GM21390 (cell line): ENCODE data around the gene CACNA2D2.

Source experiments
- ATAC-seq: cut with Tn5 transposase; IDR thresholded peaks from one replicate; pipeline ENCODE4 v1.9.1; 2021; ENCODE audit not compliant: unreplicated experiment

The CACNA2D2 gene

DNA sequence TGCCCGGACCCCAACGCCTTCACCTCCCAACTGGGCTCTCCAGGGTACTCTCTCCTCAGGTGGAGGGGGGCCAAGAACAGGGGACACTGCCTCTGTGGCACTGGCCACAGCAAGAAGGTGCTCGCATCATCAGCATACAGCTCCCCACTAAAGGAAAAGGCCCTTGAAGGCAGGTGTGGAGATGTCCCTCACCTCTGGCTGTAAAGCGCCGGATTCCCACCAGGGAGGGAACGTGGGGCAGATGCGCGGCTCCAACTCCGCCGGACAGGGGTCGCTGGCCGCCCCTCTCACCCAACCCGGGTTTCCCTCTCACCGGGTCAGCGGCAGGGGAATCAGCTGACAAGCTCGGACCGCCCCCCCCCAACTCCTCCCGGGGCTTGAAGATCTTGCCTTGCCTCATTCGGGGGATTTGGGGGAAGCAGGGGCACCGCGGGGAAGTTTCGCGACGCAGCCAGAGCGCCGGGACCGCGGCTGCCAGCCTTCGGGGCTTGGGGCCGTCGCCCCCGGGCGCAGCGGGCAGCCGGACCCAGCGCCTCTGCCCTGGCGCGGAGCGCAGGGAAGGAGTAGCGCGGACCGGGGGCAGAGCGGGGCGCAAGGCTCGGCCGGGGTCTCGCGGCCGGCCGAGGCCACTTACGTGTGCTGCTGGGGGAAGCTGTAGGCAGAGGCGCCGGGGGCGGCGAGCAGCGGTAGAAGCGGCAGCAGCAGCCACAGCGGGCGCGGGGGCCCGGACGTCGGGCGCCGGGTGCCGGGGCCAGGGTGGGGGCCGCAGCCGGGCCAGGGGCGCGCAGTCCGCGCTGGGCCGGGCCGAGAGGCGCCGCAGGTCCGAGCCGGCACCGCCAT lies 630 bp downstream of the CACNA2D2 start:
- no peak for ATAC-seq

DNA sequence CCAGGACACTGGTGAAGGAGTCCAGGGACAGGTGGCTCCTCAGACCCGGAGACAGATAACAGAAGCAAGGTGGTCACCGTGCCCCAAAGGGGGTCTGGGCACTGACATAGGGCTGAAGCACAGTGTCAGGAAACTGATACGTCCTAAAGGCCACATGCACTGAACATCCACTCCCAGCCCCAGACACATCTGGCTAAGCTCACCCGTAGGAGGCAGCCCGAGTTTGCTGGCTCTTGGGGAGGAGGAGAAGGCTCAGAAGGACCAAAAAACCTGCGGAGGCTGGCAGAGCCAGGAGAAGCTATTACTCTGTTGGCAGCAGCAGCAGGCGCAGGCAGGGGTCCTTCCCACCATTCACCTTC lies 1.2 kb downstream of the CACNA2D2 start:
- no peak for ATAC-seq

DNA sequence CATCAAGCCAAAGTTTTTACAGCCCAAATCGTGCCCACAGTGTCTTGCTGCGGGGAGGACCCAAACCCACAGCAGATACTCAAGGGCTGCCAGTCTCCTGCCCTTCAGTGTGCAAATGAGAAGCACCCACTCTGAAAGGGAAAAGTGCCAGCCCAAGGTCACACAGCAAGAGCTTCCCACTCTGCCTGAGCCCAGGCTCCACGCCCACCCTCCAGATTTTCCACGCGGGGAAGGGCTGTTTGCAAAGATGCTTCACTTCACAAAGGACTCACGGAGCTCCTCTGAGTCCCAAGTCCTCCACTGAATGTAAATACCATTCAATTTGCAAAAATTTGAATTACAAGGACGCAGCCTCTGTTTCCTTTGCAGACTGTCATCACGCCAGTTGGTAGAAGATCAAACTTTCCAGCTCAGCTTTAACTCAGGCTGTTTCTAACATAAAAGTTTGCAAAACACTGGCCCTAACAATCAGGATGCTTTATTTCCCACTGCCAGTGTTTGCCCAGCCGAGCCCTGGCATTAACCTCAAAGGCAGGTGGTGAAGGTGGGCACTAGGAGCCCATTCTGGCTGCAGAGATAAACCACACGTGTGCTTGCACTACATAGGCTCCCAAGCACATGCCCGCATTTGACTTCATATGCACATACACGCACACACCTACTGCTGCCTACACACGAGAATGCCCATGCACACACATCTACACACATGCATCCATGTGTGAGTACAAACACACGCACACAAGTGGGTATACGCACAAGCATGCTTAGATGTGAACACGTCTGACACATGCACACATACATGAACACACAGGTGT lies 7.6 kb downstream of the CACNA2D2 start:
- ATAC-seq: no peak

DNA sequence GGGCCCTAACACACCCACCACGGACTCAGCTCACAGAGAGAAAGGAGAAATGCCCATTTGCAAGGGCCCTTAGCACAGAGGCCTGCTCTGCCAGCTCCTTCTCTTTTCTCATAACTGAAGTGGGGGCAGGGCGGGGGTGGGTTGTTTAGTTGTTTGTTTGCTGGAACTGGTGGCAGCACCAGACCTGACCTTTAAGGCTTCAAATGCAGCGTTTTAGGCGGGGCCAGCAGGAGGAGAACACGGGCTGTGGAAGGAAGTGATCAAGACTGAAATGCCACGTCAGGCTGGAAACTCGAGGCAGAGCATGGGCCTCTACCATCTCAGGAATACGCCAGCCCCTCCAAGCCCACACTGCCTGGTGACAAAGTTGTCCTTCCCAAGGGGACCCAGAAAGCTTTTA lies 9.3 kb downstream of the CACNA2D2 start:
- no peak for ATAC-seq

DNA sequence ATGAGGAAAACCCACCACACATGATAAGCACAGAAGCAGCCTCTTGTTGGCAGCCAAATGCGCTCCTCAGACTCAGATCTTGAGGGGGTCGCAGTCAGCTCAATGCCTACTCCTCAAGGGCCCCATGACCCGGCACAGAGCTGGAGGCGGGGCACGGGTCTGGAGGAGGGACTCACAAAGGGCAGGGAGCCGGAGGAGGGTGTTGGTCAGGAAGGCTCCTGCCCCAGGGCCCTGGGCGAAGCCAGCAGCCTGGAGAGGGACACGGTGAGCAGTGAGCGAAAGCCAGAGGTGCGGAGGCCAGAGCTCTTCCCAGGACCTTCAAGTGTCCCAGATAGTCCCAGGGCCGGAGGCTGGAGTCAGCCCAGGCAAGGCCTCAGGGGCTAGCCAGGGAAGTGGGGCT lies 9.8 kb downstream of the CACNA2D2 start:
- no peak for ATAC-seq

DNA sequence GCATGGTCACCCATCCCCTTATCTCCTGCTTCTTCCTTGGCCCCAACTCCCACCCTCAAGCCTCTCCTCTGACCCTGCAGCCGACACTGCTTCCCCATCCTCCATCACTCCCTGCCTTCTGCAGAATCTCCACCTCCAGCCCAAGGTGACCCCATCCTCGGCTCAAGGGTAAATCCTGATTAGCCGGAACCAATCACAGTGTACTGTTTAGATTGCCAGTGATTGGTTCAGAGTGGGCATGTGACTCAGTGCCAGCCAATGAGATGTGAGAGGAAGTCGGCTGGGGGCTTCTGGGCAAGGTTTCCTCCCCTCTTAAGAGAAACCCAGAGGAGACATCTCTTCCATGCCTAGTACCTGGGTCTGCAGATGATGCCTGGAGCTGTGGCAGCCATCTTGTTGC lies 10.3 kb downstream of the CACNA2D2 start:
- ATAC-seq: no peak

DNA sequence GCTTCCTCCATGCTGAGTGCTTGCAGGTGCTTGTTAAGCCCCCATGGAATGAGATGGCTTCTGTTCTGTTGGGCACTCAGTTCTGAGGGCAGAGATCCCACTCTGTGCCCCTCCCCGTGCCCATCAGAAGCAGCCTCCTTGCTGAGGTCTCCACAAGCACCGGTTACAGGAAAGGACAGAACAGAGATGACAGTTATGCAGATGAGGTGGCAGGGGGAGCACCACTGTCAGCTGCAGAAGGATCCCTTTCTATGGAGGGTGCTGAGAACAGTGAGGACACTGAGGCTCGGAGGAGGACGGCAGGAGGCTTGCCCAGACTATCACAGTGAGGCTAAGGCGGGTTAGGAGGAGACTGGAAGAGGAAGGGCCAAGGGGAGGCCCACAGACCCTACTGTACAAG lies 12.4 kb downstream of the CACNA2D2 start:
- no peak for ATAC-seq

DNA sequence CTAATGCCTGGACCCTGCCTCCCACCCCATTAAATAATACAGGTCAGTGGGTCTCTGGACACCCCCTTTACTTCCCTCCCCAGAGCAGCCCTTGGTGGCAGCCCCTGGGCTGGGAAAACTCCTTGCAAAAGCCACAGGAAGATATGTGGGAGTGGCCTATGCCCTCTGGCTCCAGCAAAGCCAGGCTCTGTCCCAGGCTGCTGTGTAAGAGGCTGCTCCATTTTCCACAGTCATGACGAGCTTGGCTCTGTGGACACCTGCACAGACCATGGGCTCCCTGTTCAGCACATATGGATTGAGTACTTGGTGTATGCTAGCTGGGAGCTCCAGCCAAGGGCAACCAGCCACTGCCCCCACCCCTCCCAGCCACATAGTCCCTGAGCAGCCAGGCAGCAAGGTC lies 13.0 kb downstream of the CACNA2D2 start:
- no peak for ATAC-seq

DNA sequence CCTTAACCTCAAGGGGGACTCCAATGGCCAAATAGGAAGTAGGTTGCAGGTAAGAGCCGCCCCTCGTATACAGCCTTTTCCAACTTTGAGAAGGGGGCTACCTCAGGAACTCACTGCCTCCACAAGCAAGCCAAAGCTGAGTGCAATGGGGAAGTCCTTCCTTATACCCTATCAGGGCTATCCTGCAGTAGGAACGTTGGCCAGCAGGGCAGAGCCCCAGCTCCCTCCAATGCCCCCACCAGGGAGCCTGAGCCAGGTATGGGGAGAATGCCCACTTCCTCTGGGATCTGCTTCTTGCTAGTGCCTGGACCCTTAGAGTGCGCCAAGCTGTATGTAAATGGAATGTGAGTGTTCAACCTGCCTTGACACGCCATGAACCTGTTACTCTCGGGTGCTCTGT lies 16.3 kb downstream of the CACNA2D2 start:
- no peak for ATAC-seq

DNA sequence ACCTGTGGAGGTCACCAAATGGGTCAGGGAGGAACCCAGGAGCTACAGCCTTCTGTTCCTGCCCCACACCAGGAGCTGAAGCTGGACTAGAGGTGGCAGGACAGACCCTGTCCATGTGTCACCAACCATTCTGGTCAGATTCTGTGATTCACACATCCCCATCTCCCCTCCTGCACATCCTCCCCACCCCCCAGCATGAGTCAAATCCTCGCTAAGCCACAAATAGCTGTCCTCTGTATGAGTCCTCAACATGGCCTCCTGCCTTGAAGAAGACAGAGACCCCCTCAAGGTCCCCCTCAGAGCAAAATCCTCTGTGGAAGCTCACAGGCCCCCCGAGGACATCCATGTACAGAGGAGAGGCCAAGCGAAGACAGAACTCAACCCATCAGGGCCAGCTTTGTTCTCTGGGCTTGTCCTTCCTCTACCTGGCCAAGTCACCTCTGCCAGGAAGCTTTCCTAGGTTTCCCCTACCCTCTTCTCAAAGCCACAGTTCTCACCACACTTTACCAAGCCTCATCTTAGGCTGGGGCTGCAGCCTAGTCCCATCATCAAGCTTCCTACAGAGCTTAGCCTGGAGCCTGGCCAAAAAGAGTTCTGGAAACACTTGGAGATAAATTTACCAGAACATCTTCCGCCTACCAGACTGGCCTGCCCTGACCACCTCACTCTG lies 17.1 kb downstream of the CACNA2D2 start:
- ATAC-seq: no peak

DNA sequence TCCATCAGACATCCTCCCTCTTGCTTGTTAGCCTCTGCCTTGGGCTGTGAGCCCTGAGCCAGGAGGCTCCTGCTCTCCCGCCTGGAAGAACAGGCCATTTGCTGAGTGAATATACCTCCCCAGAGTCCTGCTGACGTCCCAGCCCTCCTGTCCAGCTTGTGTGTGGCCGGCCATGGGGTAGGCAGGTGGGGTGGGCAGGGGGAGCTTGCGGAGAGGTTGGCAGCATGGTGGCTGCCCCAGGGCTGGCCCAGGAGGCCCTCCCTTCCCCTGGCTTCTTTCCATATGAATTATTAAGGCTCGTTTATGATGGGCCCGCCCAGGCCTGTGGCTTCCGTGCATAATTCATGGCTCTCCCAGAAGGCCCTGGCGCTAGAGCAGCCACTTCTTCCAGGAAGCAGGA lies 18.7 kb downstream of the CACNA2D2 start:
- ATAC-seq: no peak

DNA sequence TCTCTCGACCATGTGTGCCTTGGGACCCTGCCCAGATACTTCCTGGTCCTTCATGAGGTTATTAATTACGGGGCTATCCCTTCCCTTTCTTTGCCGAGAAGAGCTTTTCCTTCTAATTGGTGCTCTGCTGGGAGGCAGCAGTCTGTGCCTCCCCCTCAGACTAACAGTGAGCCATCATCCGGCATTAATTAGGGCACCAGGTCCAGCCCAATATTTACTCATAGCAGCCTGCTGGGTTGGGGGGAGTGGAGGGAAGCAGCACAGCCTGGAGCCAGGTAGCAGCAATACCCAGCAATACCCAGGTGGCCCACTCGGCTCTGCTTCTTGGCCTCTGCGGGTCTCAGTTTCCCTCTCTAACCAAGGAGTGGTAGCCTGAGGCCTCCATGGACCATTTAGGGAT lies 20.1 kb downstream of the CACNA2D2 start:
- no peak for ATAC-seq

DNA sequence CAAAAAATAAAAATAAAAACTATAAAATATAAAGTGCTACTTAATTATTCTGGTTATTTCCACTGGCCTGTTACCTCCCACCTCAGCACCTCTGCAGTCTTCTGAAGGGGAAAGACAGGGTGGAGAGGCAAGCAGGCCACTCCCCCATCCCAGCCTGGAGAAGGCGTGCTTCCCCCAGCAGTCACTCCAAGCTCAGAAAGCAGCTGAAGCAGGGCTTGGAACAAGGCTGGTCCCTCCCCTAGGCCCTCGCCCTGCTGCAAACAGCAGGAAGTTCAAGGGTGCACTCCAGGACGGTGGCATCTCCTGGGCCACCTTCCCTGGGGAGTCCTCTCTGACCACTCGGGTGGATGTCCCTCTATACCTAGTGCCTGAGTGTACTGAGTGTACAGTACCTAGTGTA lies 21.4 kb downstream of the CACNA2D2 start:
- no peak for ATAC-seq

DNA sequence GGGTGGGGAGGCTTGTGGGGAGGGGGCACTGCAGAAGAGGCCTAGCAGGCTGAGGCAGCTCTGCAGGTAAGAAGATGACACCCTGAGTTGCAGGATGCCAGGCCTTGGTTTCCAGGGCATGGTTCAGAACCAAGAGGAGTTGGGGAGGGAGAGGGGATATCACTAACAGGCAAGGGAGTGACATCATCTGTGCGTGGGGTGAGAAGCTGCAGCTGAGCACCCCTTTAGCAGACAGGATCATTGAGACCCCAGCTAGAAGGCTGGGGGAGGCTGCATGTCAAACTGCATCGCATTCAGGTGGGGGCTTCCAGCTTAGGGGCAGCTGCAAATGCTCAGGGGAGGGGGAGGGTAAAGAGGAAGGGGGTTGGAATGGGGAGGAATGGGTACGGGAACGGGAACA lies 23.0 kb downstream of the CACNA2D2 start:
- no peak for ATAC-seq

DNA sequence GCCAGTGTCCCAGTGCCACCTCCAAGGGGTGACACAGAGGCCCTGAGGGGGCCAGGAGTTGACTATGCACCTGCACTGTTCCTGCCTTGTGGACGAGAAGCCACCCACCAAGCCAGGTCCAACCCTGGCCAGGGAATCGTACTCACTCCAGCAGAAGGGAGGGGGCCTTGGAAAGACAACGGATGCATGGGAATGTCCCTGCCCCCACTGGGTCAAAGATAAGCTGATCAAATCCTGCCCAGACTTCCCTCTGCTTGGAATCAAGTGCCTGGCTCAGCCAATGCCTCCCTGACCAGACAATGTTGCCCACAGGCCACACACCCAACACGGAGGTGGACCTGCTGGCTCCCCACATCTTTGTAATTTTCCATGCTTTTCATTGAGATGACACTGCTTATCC lies 23.9 kb downstream of the CACNA2D2 start:
- no peak for ATAC-seq

DNA sequence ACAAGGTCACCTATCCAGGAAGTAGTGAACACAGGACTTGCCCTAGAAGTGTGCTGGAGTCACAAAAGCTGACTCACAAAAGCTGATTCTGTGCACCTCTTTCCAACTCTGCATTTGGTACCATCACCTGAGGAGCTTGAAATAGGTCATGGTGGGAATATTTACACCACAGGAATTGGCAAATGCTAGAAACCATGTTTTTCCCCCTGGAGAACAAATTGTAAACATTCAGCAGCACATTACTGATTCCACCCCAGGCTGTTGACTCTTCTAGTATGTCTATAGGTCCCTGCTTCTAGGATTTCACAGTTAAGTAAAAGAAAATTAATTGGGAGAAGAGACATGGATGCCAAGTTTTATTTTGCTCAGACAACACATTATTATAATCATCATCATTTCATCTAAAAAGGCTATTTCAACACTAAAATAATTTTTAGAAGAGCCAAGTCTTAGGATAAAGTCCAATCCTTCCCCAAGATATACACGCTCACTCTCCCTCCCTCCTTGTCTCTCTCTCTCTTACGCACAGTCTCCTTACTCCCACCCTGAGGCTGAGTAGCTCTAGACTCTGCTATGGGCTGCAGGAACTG lies 24.7 kb downstream of the CACNA2D2 start:
- ATAC-seq: no peak

DNA sequence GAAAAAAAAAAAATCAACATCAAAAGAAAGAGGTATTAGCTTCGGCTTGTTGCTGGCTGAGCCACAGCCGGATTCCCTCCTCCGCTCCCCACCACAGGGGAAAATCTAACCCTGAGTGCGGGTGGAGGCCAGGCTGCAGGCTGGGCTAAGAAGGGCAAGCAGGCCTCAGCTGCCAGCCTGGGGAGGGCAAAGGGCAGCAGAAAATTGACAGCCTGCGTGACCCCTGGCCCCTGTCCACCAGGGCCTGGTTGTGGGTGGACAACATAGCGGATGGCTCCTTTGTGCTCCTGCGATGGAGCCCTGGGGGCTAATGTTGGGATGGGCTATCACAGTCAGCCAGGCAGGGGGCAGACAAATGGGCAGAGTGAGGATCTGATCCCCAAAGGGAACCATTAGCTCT lies 25.4 kb downstream of the CACNA2D2 start:
- no peak for ATAC-seq

DNA sequence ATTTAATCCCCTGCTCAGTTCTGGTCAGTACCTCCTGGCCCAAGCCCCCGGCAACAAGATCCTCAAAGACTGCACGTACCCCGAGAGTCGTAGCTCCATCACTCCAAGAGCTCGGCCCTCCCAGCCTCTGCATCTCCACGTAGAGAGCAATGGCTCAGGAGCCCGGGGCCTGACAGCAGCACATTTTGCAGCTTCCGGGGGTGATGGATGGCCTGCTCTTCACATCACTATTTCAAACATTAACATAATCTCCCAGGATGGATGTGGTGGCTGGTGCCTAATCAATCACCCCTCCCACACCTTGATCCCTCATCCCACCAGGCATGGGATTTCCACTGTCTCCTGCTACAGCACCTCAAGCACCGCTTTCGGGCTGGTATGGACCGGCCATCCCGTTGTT lies 28.1 kb downstream of the CACNA2D2 start:
- no peak for ATAC-seq

DNA sequence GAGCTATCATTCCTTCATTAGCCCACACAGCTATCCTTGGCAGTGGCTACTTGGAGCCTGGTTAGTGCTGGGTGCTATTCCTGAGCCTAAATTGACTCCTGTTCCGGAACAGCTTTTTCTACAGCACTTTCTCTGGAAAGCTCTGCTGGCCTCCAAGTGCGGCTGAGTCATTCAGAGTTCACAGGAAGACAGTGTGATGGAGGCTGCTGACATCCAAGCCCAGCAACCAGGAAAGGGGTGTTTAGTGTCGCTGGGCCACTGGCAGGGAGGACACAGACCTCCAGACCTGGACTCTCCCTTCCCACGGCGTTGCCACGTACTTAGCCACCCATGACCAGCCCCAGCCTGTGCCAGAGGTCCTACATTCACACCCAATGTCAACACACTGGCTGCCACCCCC lies 28.7 kb downstream of the CACNA2D2 start:
- ATAC-seq: no peak

DNA sequence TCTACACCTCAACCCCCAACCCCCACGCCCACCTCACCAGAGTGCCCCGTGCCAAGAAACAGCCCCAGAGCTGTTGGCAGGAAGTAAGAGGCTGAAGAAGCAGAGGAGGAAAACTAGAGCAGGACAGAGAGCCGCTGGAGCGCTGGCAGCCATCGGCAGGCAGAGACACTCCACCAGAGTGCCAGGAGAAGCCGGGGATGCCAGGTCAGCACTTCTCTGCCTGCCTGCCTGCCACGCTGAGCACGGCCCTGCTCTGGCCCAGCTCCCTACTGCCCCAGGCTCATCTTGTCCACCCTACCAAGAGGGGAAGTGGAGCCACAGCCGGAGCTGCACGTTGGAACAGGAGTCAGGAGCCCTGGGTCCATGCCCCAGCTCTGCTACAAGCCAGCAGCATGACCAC lies 29.7 kb downstream of the CACNA2D2 start:
- ATAC-seq: no peak

DNA sequence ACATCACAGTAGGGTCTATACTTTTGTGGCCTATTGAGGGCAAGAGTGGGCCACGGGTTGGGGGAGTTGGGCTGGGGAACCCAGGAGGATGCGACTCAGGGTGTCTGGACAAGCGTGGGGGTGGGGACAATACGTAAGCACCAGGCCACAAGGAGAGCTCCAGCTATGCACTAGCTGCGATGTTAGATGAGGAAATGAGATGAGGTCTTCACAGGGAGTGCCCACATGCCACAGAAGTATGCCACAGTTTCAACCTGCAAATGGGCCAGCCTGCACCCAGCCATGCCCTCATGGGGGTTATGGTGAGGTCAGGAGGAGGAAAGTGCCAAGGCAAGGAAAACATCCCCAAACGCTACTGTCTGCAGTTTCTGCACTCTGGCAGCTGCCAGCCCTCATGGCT lies 30.5 kb downstream of the CACNA2D2 start:
- ATAC-seq: no peak

DNA sequence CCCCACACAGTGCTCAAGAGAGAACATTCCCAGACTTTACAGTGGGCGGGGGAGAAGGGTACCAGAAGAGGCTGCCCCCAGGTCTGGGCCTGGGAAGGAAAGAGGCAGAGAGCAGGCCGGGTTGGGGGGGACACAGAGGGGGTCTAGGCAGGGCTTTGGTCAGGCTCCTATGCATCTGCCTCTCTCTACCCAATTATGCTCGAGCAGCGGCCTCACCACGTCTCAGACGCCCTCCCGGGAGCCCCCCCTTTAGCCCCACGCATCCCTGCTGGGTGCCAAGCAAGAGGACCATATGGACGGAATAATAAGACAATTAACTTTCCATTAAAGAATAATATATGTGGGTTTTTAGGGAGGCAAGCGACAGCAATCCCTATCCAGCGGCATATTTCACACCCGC lies 32.8 kb downstream of the CACNA2D2 start:
- ATAC-seq: no peak
